GM18861 (cell line): ENCODE measurements around the gene UPF1.

Source experiments
- ATAC-seq: cut with Tn5 transposase; IDR thresholded peaks from one replicate; pipeline ENCODE4 v1.9.1; 2021; ENCODE audit not compliant: unreplicated experiment

UPF1 gene

DNA sequence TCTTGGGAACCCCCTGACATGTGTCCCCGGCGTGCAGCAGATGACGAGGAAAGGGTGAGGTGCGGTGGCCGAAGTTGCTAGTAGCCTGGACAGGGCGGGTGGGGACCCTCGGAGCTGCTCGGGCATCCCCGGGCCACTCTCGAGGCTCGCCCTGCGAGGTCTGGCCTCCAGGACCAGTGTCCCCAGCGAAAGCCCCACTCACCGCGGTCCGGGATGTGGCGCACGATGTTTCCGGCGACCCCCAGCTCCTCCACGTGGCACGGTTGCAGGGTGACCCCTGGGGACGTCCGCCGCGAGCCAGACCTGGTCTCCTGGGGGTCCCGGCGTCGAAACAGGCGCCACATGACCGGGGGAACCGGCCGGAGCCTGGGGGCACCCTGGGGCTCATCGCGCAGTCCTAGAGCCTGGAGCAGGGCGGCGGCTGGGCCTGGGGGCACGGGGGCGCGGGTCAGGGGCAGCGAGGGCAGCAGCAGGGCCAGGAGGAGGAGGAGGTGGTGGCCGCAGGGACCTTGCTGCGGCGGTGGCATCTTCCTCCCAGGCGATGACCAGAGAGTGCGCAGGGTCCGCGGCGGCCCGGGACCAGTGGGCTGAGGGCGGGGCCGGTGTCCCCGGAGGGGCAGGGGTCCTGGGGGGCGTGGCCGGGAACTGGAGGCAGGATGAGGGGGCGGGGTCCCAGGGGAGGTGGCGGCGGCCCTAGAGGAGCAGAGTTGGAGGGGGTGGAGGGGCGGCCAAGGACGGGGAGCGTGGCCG lies 38.2 kb downstream of the UPF1 start:
- ATAC-seq, result no peak

DNA sequence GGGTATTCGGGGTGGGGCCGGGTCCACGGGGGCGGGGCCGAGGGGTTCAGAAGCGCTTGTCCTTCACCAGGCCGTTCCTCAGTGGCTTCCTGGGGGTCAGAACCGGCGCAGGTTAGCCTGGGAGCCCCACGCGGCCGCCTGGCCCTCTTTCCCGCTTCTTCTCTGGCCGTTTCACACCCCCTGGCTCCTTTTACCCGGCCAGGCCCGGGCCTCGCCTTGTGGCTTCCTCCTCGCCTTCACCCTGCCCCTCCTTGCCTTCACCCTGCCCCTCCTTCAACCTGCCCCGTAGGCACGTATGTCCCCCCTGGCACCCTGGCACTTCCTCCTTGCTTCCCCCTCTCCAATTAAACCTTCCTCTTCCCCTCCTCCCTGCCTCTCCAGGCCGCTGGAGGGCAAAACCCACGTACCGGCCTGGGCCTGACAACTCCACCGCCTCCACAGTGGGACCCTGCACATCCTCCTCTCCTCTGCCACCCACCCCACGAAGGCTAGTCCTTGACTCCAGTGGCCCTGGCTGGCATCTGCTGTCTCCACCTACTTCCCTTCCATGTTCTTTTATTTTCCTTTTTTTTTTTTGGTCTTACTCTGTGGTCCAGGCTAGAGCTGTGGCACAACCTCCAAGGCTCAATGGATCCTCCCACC lies 38.9 kb downstream of the UPF1 start:
- no peak for ATAC-seq

DNA sequence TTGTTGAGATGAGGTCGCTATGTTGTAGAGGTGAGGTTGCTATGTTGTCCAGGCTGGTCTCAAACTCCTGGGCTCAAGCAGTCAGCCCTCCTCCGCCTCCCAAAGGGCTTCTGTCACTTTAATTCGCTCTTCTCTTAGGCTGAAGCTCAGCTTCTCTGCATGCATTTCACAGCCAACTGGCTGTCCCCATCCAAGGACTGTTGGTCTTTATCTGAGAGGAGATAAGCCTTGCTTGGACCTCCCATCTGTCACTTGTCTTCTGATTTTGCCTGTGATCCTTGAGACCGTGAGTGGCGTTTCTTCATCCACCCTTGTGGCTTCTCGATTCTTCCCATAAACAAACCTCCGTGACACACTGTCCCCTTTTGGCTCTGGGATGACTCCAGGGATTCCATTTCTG lies 39.8 kb downstream of the UPF1 start:
- ATAC-seq, result no peak

DNA sequence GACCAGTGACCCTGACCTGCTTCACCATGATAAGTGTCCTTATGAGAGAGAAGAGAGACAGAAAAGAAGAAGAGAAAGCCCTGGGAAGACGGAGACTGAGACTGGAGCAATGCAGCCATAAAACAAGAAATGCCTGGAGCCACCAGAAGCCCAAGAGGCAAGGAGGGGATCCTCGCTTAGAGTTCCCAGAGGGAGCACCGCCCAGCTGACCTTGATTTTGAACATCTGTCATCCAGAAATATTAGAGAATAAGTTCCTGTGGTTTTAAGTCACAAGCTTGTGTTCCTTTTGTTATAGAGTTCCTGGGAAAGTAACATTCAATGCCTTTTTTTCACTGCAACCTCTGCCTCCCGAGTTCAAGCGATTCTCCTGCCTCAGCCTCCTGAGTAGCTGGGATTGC lies 44.0 kb downstream of the UPF1 start:
- ATAC-seq, result no peak

DNA sequence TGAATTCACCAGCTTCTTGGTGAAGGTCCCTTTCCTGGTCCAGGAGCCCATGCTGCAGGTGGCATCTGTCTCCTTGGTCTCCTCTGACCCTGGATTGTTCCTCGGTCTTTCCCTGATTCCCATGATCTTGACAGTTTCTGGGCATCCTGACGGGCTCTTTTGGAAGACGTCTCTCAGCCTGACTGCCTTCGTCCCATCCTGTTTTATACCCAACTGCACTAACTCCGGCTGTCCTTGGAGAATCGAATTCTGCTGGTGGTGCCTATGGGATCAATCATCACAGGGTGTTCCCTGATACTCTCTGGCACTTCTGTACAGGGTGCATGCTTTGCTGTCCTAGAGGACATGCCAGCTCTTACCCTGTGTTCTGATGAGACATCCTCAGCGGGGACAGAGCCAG lies 45.1 kb downstream of the UPF1 start:
- ATAC-seq, result no peak

DNA sequence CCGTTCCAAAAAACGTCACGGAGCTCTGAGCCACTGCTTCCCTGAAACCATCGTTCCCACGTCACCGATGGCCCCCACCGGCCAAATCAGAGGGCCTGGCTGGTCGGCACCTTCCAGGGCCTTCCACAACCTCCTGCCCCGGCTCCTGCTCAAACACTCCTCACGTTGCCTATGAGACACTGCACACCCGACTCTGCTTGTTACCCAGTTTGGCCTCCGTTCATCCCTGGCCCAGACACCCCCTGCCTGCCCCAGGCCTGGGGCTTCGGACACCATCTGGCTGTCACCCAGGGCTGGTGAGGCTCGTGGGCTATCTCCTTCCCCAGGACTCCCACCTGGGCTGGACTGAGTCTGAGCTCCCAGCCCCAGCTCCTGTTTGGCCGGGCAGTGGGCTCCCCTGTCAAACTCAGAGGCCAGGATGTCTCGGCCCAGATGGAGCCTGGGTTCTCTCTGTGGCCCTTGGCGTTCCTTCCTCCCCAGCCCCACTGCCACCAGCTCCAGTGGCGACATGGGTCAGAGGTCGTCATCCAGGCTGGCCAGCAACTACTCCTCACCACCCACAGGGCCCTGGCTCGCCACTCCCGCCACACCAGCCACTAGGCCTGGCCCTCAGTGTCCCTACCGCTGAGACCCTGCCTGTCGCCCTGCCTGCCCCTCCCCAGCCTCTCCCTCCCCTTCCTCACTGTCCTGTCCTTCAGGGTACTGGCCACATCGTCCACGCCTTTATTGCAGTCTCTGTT lies 46.5 kb downstream of the UPF1 start:
- ATAC-seq, result no peak

DNA sequence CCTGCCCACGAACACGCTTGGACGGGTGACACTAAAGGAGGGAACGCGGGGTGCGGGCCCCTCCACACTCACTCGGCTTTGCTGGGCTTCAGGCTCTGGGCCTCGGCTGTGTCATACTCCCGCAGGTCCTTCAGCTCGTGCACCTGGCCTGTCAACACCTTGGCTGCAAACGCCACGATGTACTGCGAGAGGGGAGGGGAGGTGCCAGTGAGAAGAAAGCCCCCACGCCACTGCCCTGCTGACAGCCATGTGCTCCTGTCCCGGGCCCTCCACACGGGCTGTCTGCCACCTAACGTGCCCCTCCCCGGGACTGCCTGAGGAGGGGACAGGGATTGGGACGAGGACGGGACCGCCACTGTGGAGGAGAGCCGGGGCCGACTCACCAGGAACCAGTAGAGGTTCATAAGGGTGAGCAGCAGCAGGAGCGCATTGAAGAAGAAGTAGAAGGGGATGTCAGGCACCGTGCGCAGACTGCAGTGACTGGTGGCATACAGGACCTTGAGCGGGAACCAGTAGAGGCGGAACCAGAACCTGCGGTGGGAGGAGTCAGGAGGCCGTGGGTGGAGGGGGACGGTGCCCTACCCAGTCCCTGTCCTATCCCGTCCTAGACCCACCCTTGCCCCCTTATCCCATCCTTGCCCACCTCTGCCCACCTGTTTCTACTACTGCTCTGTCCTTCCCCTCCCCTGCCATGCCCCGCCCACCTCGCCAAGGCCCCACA lies 47.3 kb downstream of the UPF1 start:
- ATAC-seq, result no peak

DNA sequence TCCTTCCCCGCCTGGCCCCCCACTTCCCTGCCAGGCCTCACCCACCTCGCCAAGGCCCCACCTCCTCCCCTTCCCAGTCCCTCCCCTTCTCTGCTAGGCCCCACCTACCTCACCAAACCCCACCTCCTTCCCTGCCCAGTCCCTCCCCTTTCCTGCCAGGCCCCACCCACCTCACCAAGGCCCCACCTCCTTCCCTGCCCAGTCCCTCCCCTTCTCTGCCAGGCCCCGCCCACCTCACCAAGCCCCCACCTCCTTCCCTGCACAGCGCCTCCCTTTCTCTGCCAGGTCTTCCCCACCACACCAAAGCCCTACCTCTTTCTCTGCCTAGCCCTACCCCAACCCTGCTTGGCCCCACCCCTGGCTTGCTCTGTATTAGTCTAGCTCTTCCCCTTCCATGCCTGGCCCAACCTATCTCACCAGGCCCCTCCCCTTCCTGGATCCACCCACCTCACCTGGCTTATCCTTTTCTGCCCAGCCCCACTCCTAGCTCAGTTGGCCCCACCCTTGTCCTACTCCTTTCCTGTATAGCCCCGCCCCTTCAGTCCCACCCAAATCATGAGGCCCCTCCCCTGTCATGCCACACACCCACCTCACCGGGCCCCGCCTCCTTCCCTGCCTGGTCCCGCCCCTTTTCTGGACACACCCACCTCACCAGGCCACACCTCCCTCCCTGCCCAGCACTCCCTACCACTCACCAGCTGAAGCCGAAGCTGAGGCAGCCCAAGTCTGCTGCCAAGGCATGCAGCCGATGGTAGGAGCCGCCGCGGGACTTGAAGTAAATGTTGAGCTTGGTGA lies 48.0 kb downstream of the UPF1 start:
- no peak for ATAC-seq

DNA sequence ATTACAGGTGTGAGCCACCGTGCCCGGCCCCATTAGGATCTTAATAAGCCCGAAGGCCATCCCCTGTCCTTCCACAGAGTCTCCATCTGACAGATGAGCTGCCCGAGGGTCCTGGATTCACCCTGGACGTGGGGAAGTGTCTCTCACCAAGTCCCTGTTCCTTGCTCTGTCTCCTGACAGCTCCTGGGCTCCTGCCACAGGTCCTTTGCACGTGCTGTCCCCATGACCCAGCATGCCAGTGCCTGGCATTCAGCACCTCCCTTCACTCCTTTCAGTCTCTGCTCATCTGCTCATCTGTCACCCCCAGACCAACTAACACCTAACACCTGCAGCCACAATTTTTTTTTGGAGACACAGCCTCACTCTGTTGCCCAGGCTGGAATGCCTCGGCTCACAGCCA lies 49.7 kb downstream of the UPF1 start:
- ATAC-seq, result no peak

DNA sequence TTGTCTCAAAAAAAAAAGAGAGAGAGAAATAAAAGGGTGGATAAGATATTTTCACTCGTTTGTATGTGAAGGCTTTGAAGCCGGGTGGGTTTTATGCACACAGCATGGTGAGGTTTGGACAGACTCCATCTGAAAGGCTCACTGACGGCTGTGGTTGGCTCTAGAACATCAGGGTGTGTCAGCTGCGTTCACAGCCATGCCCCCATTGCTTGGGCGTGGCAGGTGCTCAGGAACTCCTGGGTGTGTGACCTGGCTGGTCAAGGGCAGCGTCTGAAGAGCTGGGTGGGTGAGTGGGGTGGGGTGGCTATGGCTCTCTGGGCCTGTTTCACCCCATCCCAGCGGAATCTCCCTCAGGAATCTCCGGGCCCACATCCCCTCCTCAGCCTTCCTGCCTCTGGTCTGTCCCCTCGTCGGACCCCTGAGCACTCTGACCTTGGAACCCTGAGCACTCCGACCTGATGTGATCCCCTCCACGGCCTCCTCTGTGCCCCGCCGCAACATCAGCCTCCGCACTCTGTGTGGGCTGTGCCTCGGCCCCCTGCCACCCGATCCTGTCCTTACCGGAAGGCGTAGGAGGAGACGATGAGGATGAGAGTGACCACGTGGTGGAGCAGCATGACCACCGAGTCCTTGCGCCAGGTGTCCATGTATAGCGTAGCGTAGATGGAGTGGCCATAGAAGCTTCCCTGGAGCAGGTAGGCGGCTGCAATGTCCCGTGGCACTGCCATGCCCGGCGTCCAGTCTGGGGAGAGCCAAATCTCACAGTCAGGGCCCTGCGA lies 52.0 kb downstream of the UPF1 start:
- ATAC-seq, result no peak

DNA sequence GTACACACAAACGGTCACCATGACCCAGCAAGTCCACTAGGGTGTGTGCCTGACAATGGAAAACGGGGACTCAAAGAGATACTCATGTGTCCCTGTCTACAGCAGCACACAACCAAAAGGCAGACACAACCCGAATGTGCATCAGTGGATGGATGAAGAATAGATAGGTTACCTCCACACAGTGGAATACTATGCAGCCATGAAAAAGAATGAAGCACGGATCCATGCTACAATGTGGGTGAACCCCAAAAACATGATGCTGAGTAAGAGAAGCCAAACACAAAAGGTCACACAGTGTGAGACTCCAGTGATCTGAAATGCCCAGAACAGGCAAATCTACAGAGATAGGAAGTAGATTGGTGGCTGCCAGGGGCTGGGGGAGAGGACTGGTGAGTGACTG lies 55.2 kb downstream of the UPF1 start:
- ATAC-seq, result no peak

DNA sequence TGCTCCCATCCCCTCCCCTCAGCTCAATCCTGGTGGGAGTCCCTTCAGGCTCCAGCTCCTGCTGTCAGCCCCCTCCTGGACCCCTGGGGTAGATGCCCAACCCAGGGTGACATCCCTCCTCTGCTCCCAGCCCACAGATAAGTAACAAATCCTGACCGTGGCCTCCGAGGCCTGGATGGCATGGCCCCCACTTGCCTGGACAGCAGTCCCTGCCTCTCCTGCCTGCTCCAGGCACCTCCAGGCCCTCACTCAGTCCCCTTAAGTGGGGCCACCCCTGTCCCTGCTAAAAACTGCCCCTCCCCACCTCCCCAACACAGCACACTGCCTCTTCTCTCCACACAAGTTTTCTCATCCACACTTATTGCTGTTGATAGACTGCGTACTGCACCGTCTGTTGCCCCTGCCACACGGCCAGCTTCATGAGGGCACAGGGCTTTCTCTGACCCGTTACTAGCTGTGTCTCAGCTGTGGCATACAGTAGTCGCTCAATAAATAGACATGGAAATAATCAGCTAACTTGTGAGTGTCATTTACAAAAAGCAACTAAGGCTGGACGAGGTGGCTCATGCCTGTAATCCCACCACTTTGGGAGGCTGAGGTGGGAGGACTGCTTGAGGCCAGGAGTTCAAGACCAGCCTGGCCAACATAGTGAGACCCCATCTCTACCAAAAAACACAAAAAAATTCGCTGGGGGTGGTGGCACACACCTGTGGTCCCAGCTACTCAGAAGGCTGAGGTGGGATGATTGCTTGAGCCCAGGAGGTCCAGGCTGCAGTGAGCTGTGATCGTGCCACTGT lies 58.4 kb downstream of the UPF1 start:
- ATAC-seq, result no peak

DNA sequence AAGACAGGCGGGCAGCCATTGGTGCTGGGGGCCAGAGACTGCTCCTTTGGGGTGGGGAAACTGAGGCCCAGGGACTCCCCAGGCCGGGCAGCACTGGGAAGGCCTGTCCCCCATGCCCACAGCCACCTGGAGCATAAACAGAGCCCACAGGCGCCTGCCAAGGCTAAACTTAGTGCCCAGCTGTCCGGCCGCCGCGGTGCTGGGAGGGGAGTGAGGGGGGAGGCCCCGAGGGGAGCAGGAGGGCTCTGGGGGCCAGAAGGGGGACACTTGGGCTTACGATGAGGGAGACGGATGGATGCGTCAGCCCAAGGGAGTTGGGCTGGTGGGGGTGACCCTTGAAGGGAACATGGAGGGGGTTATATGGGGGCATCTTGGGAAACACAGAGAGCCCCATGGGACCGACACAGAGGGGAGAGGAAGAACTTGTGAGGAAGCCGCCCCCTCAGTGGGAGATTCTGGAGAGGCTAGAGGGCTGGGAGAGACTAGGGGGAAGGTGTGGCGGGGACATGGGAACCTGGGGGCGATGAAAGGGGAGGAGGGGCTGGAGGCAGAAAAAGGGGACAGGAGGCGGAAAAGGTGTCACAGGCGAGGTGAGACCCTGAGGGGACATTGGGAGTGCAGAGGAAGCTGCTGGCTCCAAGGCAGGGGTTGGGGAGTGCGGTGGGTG lies 62.0 kb downstream of the UPF1 start:
- ATAC-seq, result no peak

DNA sequence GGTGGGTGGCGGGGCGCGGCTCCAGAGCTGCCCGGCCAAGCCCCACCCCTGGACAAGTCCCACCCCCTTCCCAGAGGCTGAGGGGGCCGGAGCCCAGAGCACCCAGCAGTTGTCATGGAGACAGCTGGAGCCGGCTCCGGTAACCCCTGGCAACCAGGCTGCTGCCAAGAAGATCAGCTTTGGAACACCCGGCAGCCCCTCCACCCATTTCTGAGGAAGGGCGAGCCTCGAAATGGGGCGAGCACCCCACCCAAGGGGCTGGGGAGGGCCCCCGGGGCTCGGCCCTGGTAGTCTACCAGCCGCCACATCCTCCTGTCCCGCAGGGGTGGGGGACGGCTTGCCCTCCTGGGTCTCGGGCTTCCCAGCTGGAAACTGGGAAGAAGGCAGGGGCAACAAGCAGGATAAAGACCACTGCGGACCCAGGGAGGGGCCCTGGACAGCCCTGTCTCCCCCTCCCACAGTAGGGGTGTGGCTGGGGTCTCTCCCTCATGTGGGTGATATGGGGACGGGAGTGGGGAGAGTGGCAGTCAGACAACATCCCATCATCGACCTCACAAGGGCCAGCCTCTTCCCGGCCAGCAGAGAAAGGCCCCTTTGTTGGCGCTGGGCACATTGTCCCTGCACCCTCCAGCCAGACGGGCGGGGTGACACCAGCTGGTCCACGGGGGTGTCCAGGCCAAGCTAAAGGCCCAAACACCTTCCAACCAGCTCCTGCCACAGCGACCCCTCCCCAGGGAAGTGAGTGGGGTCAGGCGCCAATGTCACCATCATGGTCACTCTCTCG lies 62.7 kb downstream of the UPF1 start:
- no peak for ATAC-seq

DNA sequence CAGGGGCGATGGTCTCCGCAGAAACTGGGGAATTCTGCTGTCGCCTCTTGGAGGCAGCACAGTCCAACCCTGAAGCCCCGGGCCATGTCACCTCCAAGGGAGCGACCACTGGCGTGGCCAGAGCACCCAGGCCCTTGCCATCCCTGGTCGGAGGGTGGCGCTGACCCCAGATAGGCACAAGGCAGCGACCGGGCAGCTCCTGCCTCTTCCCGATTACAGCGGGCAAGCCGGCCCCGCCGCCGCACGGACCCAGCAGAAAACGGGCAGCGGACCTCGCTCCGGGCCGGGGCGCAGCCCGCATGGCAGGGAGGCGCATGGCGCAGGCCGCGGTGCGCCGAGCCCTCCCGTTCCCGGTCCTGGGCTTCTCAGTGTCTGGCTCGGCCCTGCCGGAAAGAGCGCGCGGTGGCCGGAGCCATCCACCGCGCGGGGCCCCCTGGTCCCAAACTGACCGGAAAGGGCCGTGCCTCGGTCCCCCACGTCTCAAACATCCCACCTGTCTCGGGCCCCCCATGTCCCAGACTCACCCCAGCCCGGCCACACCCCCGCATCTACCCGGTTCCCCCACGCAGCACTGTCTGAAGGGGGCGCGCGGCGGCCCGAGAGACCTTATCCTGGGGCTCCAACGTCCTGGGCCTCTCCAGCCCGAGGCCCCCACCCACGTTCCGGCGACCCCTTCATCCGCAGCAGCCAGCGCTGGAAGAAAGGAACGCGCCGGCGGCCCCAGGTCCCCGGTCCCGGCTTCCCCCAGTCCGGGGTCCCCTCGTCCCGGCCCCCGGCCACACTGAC lies 63.5 kb downstream of the UPF1 start:
- no peak for ATAC-seq

DNA sequence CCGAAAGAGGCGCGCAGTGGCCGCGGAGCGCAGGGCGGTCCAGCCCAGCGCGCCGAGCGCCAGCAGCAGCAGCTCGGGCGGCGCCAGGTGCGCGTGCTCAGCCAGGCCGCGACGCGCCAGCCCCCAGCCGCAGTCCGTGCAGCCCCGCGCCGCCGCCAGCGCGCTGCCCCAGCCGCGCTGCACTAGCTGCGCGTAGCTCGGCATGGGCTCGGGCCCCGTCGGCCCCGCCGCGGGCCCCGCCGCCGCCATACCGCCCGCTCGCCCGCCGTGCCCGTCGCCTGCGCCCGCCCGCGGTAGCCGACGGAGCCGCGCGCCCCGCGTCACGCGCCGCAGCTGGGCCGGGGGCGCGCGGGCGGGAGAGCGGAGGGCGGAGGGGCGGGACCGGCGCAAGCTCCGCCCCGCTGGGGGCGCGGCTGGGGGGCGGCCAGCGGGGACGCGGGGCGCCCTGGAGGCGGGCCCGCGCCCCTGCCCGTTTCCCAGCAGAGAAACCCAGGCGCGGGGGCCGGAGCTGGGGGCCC lies 64.1 kb downstream of the UPF1 start, which contains the start of gene CERS1:
CERS1 (minus strand) TSS at position 335 of the 518 bp plus-strand sequence; CDS start at position 249, 86 bp downstream.
- no peak for ATAC-seq

DNA sequence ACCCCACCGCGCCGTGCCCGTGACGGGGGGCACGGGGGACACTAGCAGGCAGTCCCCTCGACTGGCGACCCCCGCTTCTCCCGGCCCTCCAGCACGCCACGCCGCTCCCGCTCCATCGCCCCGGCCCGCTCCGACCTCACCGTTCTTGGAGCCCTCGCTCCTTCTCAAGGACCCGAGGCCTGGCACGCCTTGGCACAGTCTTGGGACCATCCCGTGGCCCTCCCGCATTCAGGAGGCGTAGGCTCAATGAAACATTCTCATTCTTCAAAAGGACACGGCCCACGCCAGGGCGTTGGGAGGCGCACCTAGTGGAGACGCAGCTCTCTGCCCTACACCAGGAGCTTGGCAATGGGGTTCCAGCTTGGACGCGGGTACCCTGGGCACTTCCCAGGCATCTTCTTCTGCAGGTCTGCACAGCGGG lies 64.7 kb downstream of the UPF1 start:
- ATAC-seq, result no peak
